Suprapubic skin (tissue), 4 donors: Measurements from ENCODE around the gene ADAMTS12.

Experiments used
- CTCF ChIP-seq, 2 donors: fragments of 200-600 bp in 1 of 2; fragments of 450-650 bp in 1 of 2; sonication (generic) in 1 of 2; IDR thresholded peaks; one replicate each; pipeline ENCODE4 v1.5.1; 2016 to 2019; ENCODE audit warnings: antibody characterized with exemption in 2 of 2, mild to moderate bottlenecking in 1 of 2, moderate library complexity in 1 of 2
- POLR2A ChIP-seq, 2 donors: fragments of 450-650 bp; IDR thresholded peaks; one replicate each; pipeline ENCODE4 v1.6.1; 2017; ENCODE audit warnings: antibody characterized with exemption in 2 of 2, mild to moderate bottlenecking in 2 of 2, moderate library complexity in 2 of 2
- POLR2AphosphoS5 ChIP-seq, 3 donors: sonication (generic); formaldehyde crosslinking; IDR thresholded peaks; one replicate each; pipeline ENCODE4 v1.6.1; 2017; ENCODE audit warnings: antibody characterized with exemption in 3 of 3

- TF ChIP-seq CTCF (IDR thresholded peaks at IDR 0.05): no peak
- TF ChIP-seq POLR2AphosphoS5 (IDR thresholded peaks at IDR 0.05): no peak
- TF ChIP-seq POLR2A (IDR thresholded peaks at IDR 0.05): no peak
Observed at GRCh38 chr5:33883482-33883881, 8.3 kb downstream of the ADAMTS12 start.
